ENCODE results near the gene G3BP2. TPM values are rescaled to one million over a fixed set of nuclear protein-coding genes. Genes with fewer than 3 reads are reported as not detected.
"Not testable (repeated sequence)": the region's sequence is repeated elsewhere in the genome, so short reads cannot be mapped to it uniquely, and the experiment has no call there.

The G3BP2 gene
- 127 and 135 TPM in 2 replicates for total RNA-seq

DNA sequence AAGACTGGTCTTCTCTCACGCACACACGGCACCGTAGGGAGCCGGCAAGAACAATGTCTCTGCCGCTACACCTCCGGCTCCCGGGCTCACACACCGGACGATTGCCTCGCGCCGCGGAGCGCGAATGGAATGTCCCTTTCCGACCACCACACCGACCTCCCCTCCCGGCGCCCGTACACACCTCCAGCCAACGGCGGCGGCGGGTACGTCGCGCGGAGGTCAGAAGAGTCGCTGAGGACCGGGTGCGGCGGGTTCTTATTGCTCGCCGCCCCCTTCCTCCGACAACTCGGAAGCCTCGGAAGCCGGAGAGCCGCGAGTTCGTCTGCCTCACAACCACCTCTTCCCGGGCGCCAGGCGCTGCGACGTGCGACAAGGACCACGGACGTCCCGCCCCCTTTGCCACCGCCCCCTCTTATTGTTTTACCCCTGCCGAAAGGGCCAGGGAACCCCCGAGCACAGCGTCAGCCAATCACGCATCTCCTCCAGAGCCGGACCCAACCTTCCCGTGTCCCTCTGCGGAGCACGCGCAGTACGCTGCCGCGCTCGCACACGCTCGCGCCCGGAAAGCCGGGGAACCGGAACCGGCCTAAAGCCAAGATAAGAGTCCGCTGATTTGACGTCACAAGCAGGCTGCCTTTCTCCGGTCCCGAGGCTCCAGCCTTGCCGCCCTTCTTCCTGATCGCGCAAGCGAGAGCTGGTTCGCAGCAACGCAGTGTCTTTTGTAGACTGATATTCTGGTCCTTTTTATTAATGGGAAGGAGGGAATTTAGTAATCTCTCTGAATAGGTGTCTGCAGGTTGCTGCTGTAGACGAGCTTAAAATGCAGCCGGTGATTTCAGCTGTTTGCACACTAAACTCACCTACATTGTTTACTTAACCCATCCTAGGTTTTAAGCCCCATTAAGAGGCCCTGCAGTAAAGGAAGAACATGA, at the start of gene G3BP2:
Gene G3BP2, minus strand, starts transcription at position 385 of the 932 bp plus-strand sequence. CDS start 11,386 bp downstream, outside the sequence.
- peak within 1 kb of the TSS; percentile 99 for H3K4me3 ChIP-seq (ENCODE audit: low read depth, low read length)
- no peaks in the 10 kb centered on the region for H3K27me3 ChIP-seq (ENCODE audit: control insufficient read depth, insufficient read depth, low read length)
- TF ChIP-seq, protein P1, sequence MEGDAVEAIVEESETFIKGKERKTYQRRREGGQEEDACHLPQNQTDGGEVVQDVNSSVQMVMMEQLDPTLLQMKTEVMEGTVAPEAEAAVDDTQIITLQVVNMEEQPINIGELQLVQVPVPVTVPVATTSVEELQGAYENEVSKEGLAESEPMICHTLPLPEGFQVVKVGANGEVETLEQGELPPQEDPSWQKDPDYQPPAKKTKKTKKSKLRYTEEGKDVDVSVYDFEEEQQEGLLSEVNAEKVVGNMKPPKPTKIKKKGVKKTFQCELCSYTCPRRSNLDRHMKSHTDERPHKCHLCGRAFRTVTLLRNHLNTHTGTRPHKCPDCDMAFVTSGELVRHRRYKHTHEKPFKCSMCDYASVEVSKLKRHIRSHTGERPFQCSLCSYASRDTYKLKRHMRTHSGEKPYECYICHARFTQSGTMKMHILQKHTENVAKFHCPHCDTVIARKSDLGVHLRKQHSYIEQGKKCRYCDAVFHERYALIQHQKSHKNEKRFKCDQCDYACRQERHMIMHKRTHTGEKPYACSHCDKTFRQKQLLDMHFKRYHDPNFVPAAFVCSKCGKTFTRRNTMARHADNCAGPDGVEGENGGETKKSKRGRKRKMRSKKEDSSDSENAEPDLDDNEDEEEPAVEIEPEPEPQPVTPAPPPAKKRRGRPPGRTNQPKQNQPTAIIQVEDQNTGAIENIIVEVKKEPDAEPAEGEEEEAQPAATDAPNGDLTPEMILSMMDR (IDR thresholded peaks at IDR 0.05; ENCODE audit: insufficient read depth, low read length, poor library complexity, severe bottlenecking): no peak
- no peaks in the 10 kb centered on the region for H3K36me3 ChIP-seq (ENCODE audit: control insufficient read depth, insufficient read depth, low read length)
- peak; percentile 89 for DNase-seq (ENCODE audit: low read depth)

DNA sequence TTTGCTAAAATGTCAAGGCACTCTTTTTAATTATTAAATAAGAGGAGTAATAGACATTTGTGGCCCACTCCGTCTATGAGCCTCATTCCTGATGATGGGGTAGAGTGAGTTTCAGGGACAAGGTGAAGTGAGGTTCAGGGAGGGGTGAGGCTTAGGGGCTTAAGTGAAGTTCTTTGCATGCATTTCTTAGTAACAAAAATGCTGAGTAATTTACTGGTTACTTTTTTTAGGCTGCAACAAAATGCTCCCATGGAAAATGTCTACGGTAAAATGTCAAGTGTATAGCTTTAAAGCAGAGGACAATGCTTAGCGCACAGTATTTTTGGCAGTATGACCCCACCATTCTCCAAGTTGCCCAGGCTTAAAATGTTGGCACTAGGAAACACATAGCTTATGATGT, 49.2 kb upstream of the G3BP2 start:
- H3K27me3 ChIP-seq (ENCODE audit: control insufficient read depth, insufficient read depth, low read length): no peaks in the 10 kb centered on the region
- TF ChIP-seq, protein P1 (IDR thresholded peaks at IDR 0.05; ENCODE audit: insufficient read depth, low read length, poor library complexity, severe bottlenecking): no peak
- DNase-seq (ENCODE audit: low read depth): no peak
- no peaks in the 10 kb centered on the region for H3K36me3 ChIP-seq (ENCODE audit: control insufficient read depth, insufficient read depth, low read length)
- no peak overlapping the region for H3K4me3 ChIP-seq (ENCODE audit: low read depth, low read length)

DNA sequence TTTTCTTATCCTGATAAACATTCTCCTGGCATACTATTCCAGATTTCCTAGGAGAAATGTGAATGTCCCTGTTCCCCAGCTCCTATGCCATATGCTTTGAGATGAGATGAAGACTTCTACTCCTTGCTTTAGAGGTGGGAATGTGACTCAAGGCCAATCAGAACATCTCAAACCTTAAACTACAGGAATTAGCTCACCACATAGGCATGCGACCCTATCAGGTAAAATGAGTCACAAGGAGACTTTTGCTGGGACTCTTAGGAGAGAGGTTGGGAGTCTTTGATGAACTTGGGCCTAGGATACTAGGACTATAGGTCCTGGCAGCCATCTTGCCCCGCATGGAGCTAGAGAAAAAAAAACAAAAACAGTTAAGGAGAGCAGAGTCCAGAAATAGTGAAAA, 45.3 kb upstream of the G3BP2 start:
- Histone ChIP-seq H3K27me3 (ENCODE audit: control insufficient read depth, insufficient read depth, low read length) (no peaks in the 10 kb centered on the region), H3K36me3 (ENCODE audit: control insufficient read depth, insufficient read depth, low read length) (no peaks in the 10 kb centered on the region), H3K4me3 (ENCODE audit: low read depth, low read length) (no peak overlapping the region)
- TF ChIP-seq, protein P1 (IDR thresholded peaks at IDR 0.05; ENCODE audit: insufficient read depth, low read length, poor library complexity, severe bottlenecking): no peak
- DNase-seq (ENCODE audit: low read depth): no peak

DNA sequence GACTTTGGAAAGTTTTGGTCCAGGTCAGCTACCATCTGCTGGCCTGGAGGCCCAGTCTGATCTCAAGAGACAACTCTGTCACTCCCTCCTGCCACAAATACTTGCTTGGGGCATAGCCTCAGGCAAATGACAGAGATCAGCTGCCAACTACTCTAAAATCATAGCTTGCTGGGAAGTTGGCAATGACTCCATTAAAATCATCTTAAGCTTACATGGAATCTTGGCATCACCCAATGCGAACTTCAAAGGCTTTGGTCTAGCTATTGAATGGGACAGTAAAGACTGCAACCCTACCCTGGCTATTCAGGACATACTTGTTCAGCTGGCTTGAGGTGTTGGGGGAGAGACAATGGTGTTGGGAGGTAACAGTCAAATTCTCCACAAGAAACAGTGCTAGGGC, 44.2 kb upstream of the G3BP2 start:
- H3K36me3 ChIP-seq (ENCODE audit: control insufficient read depth, insufficient read depth, low read length): no peaks in the 10 kb centered on the region
- TF ChIP-seq, protein P1 (IDR thresholded peaks at IDR 0.05; ENCODE audit: insufficient read depth, low read length, poor library complexity, severe bottlenecking): no peak
- no peak for DNase-seq (ENCODE audit: low read depth)
- no peak overlapping the region for H3K4me3 ChIP-seq (ENCODE audit: low read depth, low read length)
- H3K27me3 ChIP-seq (ENCODE audit: control insufficient read depth, insufficient read depth, low read length): no peaks in the 10 kb centered on the region

DNA sequence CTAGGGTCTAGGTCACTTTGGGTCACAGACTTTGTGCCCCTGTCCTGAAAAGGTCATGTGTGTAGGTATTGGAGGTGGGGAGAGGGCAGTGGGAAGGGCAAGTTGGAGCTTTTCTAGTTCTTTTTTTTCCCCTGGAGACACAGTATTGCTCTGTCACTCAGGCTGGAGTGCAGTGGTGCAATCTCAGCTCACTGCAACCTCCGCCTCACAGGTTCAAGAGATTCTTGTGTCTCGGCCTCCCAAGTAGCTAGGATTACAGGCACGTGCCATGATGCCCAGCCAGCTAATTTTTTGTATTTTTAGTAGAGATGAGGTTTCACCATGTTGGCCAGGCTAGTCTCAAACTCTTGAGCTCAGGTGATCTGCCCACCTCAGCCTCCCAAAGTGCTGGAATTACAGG, 42.8 kb upstream of the G3BP2 start:
- H3K27me3 ChIP-seq (ENCODE audit: control insufficient read depth, insufficient read depth, low read length); H3K4me3 ChIP-seq (ENCODE audit: low read depth, low read length); H3K36me3 ChIP-seq (ENCODE audit: control insufficient read depth, insufficient read depth, low read length); DNase-seq (ENCODE audit: low read depth): not testable (repeated sequence)

DNA sequence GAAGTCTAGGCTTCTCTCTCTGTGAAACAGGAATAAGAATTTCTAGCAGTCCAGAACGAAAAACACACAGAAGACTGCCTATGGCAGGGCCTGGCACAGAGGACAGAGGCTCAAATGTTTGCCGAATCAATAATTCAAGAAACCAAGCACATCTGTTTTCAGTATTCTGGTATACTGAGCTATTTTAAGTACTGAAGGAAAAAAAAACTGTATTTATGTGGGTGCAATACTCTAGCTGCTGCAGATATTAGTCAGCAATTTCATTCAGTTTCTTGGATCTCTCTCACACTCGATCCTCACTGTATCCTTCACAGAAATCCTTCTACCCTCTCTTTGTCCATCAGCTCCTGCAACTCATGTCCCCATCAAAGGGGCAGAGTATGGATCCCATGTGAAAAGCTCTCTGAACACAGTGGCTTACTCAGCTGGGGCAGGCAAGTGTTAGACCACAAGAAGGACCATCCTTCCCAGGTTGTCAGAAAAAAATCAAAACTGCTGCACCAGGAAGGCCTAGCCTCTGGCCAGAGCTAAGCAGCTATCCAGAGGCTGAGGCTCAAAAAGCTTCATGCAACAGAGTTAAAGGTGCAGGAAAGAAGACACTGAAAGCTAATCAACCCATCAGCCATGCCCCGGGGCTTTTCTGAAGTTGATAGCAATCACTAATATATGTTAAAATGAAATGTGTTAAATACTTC, 42.0 kb upstream of the G3BP2 start:
- H3K27me3 ChIP-seq (ENCODE audit: control insufficient read depth, insufficient read depth, low read length): no peaks in the 10 kb centered on the region
- H3K36me3 ChIP-seq (ENCODE audit: control insufficient read depth, insufficient read depth, low read length): no peaks in the 10 kb centered on the region
- TF ChIP-seq, protein P1 (IDR thresholded peaks at IDR 0.05; ENCODE audit: insufficient read depth, low read length, poor library complexity, severe bottlenecking): no peak
- H3K4me3 ChIP-seq (ENCODE audit: low read depth, low read length): no peak overlapping the region
- no peak for DNase-seq (ENCODE audit: low read depth)

Data from kidney epithelial cell (primary cell).